ENCODE results near the gene TPST1. TPM values are rescaled to one million over a fixed set of nuclear protein-coding genes. Genes with fewer than 3 reads are reported as not detected.
A peak's percentile ranks its signal among the peaks of the same experiment; 100 is the strongest.

The TPST1 gene
- total RNA-seq, 4 donors from 2014 or later, result 1.5 to 28.3 (median 9.7) TPM

- peaks cover 4% of the 10 kb centered on the region for H3K27me3 ChIP-seq
- H3K27ac ChIP-seq, result peak overlapping the region; percentile 2 to 69 (median 44)
- intact Hi-C loops (cut with DNase I; ENCODE audit: low total_unique reads), result no loop called here
Measured at GRCh38 chr7:66206934-66207240, 1.8 kb downstream of the TPST1 start.

GRCh38 chr7:66207540-66207939 is 2.4 kb downstream of the TPST1 start:
- no peaks in the 10 kb centered on the region for H3K36me3 ChIP-seq
- DNase-seq, result no peak
- in situ Hi-C loops (cut with MboI; ENCODE audit: low pct_ligation_motif_present in 1 of 4, low pct_unique_long_range_greater_than_20kb in 1 of 4, low sequenced_read_pairs in 3 of 4), result no loop called here
- peak overlapping the region in 1 of 4 donors; percentile 3 for H3K27ac ChIP-seq
- peaks cover 0 to 11% (median 9%) of the 10 kb centered on the region in 4 donors for H3K4me1 ChIP-seq
- peaks cover 4% of the 10 kb centered on the region for H3K27me3 ChIP-seq
- intact Hi-C loops (cut with DNase I; ENCODE audit: low total_unique reads), result no loop called here
- TF ChIP-seq POLR2A (IDR thresholded peaks at IDR 0.05), result no peak
- no peak for TF ChIP-seq CTCF (IDR thresholded peaks at IDR 0.05)
- TF ChIP-seq POLR2AphosphoS5 (IDR thresholded peaks at IDR 0.05), result no peak
- TF ChIP-seq EP300 (IDR thresholded peaks at IDR 0.05; ENCODE audit: low read depth), result no peak
- WGBS, 2 donors (ENCODE audit: low coverage in 1 of 2), result 57 to 58% methylated on average over 3 of the region's 3 CpGs
- no peaks in the 10 kb centered on the region for H3K9me3 ChIP-seq
- peak overlapping the region in 1 of 4 donors; percentile 79 for H3K4me3 ChIP-seq

More at GRCh38 chr7:66206934-66207240, 1.8 kb downstream of the TPST1 start:
- Histone ChIP-seq H3K4me1 (peaks cover 0 to 11% (median 9%) of the 10 kb centered on the region in 4 donors), H3K9me3 (no peaks in the 10 kb centered on the region), H3K4me3 (peak overlapping the region in 1 of 4 donors; percentile 79), H3K36me3 (no peaks in the 10 kb centered on the region)
- TF ChIP-seq POLR2A (IDR thresholded peaks at IDR 0.05), result no peak
- TF ChIP-seq CTCF (IDR thresholded peaks at IDR 0.05), result no peak
- no peak for TF ChIP-seq POLR2AphosphoS5 (IDR thresholded peaks at IDR 0.05)
- no peak for TF ChIP-seq EP300 (IDR thresholded peaks at IDR 0.05; ENCODE audit: low read depth)
- in situ Hi-C loops (cut with MboI; ENCODE audit: low pct_ligation_motif_present in 1 of 4, low pct_unique_long_range_greater_than_20kb in 1 of 4, low sequenced_read_pairs in 3 of 4), result no loop called here
- WGBS, 2 donors (ENCODE audit: low coverage in 1 of 2), result 57 to 60% methylated on average over 5 of the region's 5 CpGs
- DNase-seq, result no peak

- WGBS, 2 donors (ENCODE audit: low coverage in 1 of 2), result 73% methylated on average over 5 of the region's 5 CpGs; no CpG with 5 or more reads in 1 of the 2 donors
- no peak overlapping the region for H3K4me3 ChIP-seq
- H3K27me3 ChIP-seq, result no peaks in the 10 kb centered on the region
- H3K4me1 ChIP-seq, result no peaks in the 10 kb centered on the region
- DNase-seq, result no peak
- no peaks in the 10 kb centered on the region for H3K36me3 ChIP-seq
- no peaks in the 10 kb centered on the region for H3K9me3 ChIP-seq
- TF ChIP-seq POLR2A (IDR thresholded peaks at IDR 0.05) (no peak), POLR2AphosphoS5 (IDR thresholded peaks at IDR 0.05) (peak in 1 of 3 donors; percentile 35)
- H3K27ac ChIP-seq, result peak overlapping the region; percentile 21 to 50 (median 46)
- intact Hi-C loops (cut with DNase I; ENCODE audit: low total_unique reads) (no loop called here), in situ Hi-C loops (cut with MboI; ENCODE audit: low pct_ligation_motif_present in 1 of 4, low pct_unique_long_range_greater_than_20kb in 1 of 4, low sequenced_read_pairs in 3 of 4) (no loop called here)
Measured at GRCh38 chr7:66211429-66211828, 6.3 kb downstream of the TPST1 start.

GRCh38 chr7:66213637-66214036 is 8.5 kb downstream of the TPST1 start:
- no peak for TF ChIP-seq POLR2A (IDR thresholded peaks at IDR 0.05)
- in situ Hi-C loops (cut with MboI; ENCODE audit: low pct_ligation_motif_present in 1 of 4, low pct_unique_long_range_greater_than_20kb in 1 of 4, low sequenced_read_pairs in 3 of 4), result no loop called here
- WGBS, 2 donors (ENCODE audit: low coverage in 1 of 2), result 94 to 95% methylated on average over 6 of the region's 6 CpGs
- Histone ChIP-seq H3K4me1 (no peaks in the 10 kb centered on the region), H3K9me3 (no peaks in the 10 kb centered on the region), H3K36me3 (no peaks in the 10 kb centered on the region), H3K27ac (no peak overlapping the region), H3K4me3 (no peak overlapping the region), H3K27me3 (no peaks in the 10 kb centered on the region)
- intact Hi-C loops (cut with DNase I; ENCODE audit: low total_unique reads), result no loop called here
- no peak for DNase-seq

GRCh38 chr7:66216687-66217086 is 11.6 kb downstream of the TPST1 start:
- Histone ChIP-seq H3K27me3 (no peaks in the 10 kb centered on the region), H3K27ac (no peak overlapping the region), H3K4me1 (no peaks in the 10 kb centered on the region), H3K4me3 (no peak overlapping the region), H3K9me3 (no peaks in the 10 kb centered on the region), H3K36me3 (no peaks in the 10 kb centered on the region)
- WGBS, 2 donors (ENCODE audit: low coverage in 1 of 2), result 93 to 95% methylated on average over 3 to 4 of the region's 4 CpGs
- intact Hi-C loops (cut with DNase I; ENCODE audit: low total_unique reads), result loop anchor here (5.0 kb wide), 1 partner anchor 51 kb away; no protein-coding TSS in a partner anchor
- TF ChIP-seq POLR2AphosphoS5 (IDR thresholded peaks at IDR 0.05) (no peak), POLR2A (IDR thresholded peaks at IDR 0.05) (no peak), CTCF (IDR thresholded peaks at IDR 0.05) (no peak), EP300 (IDR thresholded peaks at IDR 0.05; ENCODE audit: low read depth) (no peak)
- in situ Hi-C loops (cut with MboI; ENCODE audit: low pct_ligation_motif_present in 1 of 4, low pct_unique_long_range_greater_than_20kb in 1 of 4, low sequenced_read_pairs in 3 of 4), result no loop called here
- DNase-seq, result no peak
